Memory B cell (primary cell): ENCODE data around the gene LRRC73.
"Not testable (repeated sequence)": the region's sequence is repeated elsewhere in the genome, so short reads cannot be mapped to it uniquely, and the experiment has no call there.

Experiments
- ATAC-seq: fragments of 150-1000 bp; cut with Tn5 transposase; 2 replicates; pipeline ENCODE4 v1.10.0; 2021; ENCODE audit warnings: low read depth, mild to moderate bottlenecking, moderate library complexity
- DNase-seq, 2 donors: peaks; one replicate each; pipeline ENCODE4 v3.0.0; 2022; ENCODE audit warnings: low spot score in 2 of 2
- H3K27ac Mint-ChIP-seq: one replicate; pipeline ENCODE4 v1.8.0; 2022; ENCODE audit warnings: mild to moderate bottlenecking, moderate library complexity, mixed read lengths
- H3K27me3 Mint-ChIP-seq: one replicate; pipeline ENCODE4 v1.8.0; 2022; ENCODE audit warnings: mixed read lengths
- H3K36me3 Mint-ChIP-seq: one replicate; pipeline ENCODE4 v1.8.0; 2022; ENCODE audit warnings: mild to moderate bottlenecking, mixed read lengths
- H3K4me1 Mint-ChIP-seq: one replicate; pipeline ENCODE4 v1.8.0; 2022; ENCODE audit warnings: mixed read lengths
- H3K4me3 Mint-ChIP-seq: one replicate; pipeline ENCODE4 v1.8.0; 2022; ENCODE audit warnings: mild to moderate bottlenecking, moderate library complexity, mixed read lengths
- H3K9me3 Mint-ChIP-seq: one replicate; pipeline ENCODE4 v1.8.0; 2022; ENCODE audit warnings: mixed read lengths

The LRRC73 gene, protein sequence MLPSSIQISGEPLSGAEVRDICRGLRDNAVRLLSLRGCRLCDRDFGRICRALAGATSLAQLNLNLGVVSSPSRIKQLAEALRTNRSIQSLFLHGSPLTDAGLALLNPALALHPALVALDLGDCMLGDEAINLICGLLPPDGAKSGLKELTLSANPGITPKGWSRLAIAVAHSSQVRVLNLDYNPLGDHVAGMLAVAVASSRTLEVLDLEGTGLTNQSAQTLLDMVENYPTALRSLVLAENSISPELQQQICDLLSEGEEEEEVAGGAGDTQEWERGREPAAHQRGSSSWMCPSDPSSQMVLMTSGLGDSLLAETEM

DNA sequence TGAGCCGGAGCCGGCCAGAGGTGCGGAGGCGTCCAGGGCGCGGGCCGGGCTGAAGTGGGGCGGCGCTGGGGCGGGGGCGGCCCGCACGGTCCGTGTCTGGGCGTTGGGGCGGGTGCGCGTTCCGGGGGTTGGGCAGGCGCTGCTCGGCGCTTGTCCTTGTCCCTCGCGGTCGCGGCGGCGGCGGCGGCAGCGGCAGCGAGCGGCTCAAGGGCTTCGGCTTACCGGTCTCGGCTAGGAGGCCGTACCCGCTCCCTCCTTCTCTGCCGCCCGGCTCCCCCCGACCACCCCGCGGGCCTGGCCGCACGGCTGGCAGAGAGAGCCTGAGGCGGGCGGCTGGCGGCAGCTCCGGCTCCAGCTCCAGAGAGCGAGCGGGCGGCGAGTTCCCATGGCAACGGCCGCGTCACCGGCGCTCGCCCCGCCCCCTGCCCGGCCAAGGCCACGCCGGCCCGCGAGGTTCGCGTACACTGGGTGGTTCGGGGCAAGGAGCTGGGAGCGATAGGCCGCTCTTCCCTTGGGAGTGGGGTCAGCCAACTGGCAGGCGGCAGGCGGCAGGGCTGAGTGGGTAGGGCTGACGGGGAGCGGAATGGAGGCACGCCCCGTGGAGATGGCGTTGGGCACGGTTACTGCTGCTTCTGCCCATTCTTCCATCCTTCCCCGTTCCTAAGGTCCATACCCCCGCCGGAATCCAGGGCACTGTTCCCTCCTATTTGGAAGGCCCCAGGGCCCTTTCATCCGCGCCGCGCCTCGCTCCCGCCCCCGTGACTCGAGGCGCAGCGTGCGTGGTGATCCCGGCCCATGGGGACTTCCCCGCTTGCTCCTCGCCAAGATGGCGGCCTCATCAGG, at the start of gene LRRC73:
LRRC73 (minus strand) TSS at position 363 of the 843 bp plus-strand sequence. CDS start 561 bp downstream, outside the sequence.
- Mint-ChIP-seq H3K27ac (peak within 1 kb of the TSS; percentile 68), H3K4me1 (peaks cover 20% of the 10 kb centered on the region), H3K4me3 (peak within 1 kb of the TSS; percentile 86), H3K27me3 (peaks cover 8% of the 10 kb centered on the region), H3K9me3 (no peaks in the 10 kb centered on the region), H3K36me3 (peaks cover 13% of the 10 kb centered on the region)
- peak; percentile 76 to 93 for DNase-seq
- peak; percentile 83 for ATAC-seq

DNA sequence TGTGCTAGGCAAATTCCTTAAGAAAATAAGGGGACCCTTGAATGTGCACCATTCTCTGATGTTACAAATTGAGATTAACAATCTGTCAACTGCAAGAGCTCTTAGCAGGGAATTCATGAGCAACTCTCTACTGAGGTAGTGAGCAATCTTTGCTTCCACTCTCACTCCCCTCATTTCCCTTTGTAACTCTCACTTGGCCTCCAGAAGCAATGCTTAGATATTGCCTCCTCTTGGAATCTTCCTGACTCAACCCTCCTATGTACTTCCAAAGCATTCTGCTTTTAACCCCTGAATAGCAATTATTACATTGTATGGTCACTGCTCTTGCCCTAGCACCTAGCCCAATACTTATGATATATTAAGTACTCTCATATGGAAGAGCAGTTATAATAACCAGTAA, 49.2 kb upstream of the LRRC73 start:
- Mint-ChIP-seq H3K9me3 (no peaks in the 10 kb centered on the region), H3K4me1 (no peaks in the 10 kb centered on the region), H3K36me3 (peaks cover 36% of the 10 kb centered on the region)

DNA sequence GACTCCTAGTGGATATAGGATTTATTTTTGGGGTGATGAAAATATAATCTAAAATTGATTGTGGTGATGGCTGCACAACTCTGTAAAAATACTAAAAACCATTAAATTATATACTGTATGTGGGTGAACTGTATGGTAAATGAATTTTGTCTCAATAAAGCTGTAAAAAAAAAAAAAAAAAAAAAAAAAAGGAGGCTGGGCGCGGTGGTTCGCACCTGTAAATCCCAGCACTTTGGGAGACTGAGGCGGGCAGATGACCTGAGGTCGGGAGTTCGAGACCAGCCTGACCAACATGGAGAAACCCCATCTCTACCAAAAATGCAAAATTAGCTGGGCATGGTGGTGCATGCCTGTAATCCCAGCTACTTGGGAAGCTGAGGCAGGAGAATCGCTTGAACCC, 47.5 kb upstream of the LRRC73 start:
- not testable (repeated sequence) for DNase-seq, ATAC-seq, H3K4me1 Mint-ChIP-seq, H3K27me3 Mint-ChIP-seq, H3K27ac Mint-ChIP-seq, H3K9me3 Mint-ChIP-seq, H3K4me3 Mint-ChIP-seq
- H3K36me3 Mint-ChIP-seq: peaks cover 42% of the 10 kb centered on the region

More for the DNA sequence above, 49.2 kb upstream of the LRRC73 start:
- DNase-seq: no peak
- H3K27me3 Mint-ChIP-seq: no peaks in the 10 kb centered on the region
- H3K27ac Mint-ChIP-seq: no peak overlapping the region
- no peak overlapping the region for H3K4me3 Mint-ChIP-seq
- no peak for ATAC-seq

DNA sequence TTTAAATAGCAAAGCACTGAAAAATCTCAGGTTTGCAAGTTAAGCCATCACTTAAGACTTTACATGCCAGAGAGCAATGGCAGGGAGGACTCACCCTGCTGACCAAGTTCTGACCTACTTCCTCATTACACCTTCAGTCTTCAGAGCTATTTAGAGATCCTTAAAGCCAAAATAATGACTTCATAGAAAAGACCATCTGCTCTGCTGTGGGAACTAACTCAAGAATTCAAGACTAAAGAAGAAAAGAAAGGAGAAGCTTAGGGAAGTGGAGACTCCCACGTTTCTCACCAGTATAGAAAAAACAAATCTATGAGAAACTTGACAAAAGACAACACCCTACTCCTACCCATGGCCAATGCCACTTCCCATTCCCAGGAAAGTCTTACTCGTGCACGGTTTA, 37.1 kb upstream of the LRRC73 start:
- Mint-ChIP-seq H3K27ac (no peak overlapping the region), H3K9me3 (no peaks in the 10 kb centered on the region), H3K27me3 (no peaks in the 10 kb centered on the region), H3K4me3 (no peak overlapping the region), H3K36me3 (peaks cover 26% of the 10 kb centered on the region), H3K4me1 (no peaks in the 10 kb centered on the region)
- ATAC-seq (no peak), DNase-seq (no peak)

DNA sequence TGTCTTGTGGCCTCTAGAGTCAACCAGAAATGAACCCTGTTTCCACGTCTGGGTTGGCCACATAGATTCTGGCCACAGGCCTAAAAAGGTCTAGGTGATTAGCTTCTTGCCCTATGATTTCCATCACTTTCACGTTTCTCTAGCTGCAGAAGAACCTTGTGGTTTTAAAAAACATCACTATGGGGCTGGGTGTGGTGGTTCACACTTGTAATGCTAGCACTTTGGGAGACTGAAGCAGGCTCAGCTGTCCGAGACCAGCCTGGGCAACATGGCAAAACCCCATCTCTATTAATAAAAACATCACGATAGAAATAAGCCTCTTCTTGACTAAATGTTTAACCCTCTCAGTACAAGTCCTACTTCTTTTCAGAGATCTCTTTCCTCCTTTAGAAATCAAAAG, 34.3 kb upstream of the LRRC73 start:
- H3K4me3 Mint-ChIP-seq: no peak overlapping the region
- peak; percentile 26 for ATAC-seq
- DNase-seq: no peak
- no peaks in the 10 kb centered on the region for H3K27me3 Mint-ChIP-seq
- H3K4me1 Mint-ChIP-seq: no peaks in the 10 kb centered on the region
- H3K9me3 Mint-ChIP-seq: no peaks in the 10 kb centered on the region
- peaks cover 24% of the 10 kb centered on the region for H3K36me3 Mint-ChIP-seq
- H3K27ac Mint-ChIP-seq: no peak overlapping the region

DNA sequence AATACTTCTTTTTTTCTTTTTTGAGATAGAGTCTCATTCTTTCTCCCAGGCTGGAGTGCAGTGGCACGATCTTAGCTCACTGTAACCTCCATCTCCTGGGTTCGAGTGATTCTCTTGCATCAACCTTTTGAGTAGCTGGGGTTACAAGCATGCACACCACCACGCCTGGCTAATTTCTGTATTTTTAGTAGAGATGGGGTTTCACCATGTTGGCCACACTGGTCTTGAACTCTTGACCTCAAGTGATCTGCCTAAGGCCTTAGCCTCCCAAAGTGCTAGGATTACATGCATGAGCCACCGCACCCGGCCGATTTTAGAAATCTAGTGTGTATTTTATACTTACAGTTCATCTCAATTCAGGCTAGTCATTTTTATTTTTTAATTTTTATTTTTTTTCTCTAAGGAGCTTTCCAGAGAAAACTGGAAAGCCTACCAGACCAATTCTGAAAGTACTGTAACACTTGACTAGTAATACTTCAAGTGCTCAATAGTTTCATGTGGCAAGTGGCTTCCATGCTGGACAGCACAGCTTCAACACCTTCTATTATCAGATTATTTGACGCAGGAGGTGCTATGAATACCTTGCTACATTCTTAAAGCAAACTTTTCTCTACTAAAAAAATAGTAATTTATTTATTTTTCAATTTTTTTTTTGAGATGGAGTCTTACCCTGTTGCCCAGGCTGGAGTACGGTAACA, 31.8 kb upstream of the LRRC73 start:
- H3K27me3 Mint-ChIP-seq: no peaks in the 10 kb centered on the region
- peak overlapping the region; percentile 41 for H3K27ac Mint-ChIP-seq
- no peak for ATAC-seq
- DNase-seq: no peak
- H3K36me3 Mint-ChIP-seq: peaks cover 16% of the 10 kb centered on the region
- H3K9me3 Mint-ChIP-seq: no peaks in the 10 kb centered on the region
- H3K4me3 Mint-ChIP-seq: no peak overlapping the region
- no peaks in the 10 kb centered on the region for H3K4me1 Mint-ChIP-seq

DNA sequence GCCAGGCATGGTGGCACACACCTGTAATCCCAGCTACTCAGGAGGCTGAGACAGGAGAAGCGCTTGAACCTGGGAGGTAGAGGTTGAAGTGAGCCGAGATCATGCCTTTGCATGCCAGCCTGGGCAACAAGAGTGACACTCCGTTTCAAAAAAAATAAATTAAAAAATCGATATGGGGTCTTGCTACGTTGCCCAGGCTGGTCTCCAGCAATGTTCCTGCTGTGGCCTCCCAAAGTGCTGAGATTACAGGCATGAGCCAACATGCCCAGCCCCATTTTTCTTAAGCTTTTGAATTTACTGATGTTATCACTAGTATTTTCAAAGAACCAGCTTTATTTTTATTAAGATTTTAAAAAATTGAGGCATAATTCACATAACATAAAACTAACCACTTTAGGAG, 30.4 kb upstream of the LRRC73 start:
- peaks cover 16% of the 10 kb centered on the region for H3K36me3 Mint-ChIP-seq
- DNase-seq: no peak
- no peaks in the 10 kb centered on the region for H3K9me3 Mint-ChIP-seq
- ATAC-seq: no peak
- H3K4me1 Mint-ChIP-seq: no peaks in the 10 kb centered on the region
- H3K4me3 Mint-ChIP-seq: no peak overlapping the region
- no peak overlapping the region for H3K27ac Mint-ChIP-seq
- no peaks in the 10 kb centered on the region for H3K27me3 Mint-ChIP-seq

DNA sequence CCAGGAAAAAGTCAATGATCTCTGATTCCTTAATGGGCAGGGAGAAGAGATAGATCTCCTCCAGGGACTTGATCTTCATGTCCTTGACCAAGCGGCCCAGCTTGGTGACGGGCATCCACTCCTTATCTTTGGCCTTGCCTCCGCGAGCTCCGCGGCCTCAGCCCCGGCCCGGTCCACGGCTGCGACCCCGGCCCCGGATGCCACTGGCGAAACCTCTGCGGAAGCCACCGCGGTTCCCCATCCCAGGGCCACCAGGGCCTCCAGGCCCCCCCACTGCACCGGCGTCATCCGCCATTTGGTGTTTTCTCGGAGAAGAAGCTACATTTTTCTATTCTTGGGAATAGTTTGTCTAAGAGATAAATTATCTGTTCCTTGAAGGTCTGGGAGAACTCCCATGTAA, 29.3 kb upstream of the LRRC73 start:
- H3K27ac Mint-ChIP-seq, H3K4me1 Mint-ChIP-seq, H3K4me3 Mint-ChIP-seq, ATAC-seq, H3K9me3 Mint-ChIP-seq, DNase-seq, H3K27me3 Mint-ChIP-seq: not testable (repeated sequence)
- peaks cover 16% of the 10 kb centered on the region for H3K36me3 Mint-ChIP-seq

DNA sequence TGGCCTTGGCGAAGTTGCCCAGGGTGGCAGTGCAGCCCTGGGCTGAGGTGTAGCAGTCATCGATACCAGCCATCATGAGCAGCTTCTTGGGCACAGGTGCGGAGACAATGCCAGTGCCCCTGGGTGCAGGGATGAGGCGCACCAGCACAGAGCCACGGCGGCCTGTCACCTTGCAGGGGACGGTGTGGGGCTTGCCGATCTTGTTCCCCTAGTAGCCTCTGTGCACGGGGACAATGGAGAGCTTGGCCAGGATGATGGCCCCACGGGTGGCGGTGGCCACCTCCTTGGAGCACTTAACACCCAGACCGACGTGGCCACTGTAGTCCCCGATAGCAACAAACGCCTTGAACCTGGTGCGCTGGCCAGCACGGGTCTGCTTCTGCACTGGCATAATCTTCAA, 28.8 kb upstream of the LRRC73 start:
- not testable (repeated sequence) for DNase-seq, H3K4me1 Mint-ChIP-seq, ATAC-seq, H3K9me3 Mint-ChIP-seq, H3K4me3 Mint-ChIP-seq, H3K27ac Mint-ChIP-seq, H3K27me3 Mint-ChIP-seq
- H3K36me3 Mint-ChIP-seq: peaks cover 16% of the 10 kb centered on the region

DNA sequence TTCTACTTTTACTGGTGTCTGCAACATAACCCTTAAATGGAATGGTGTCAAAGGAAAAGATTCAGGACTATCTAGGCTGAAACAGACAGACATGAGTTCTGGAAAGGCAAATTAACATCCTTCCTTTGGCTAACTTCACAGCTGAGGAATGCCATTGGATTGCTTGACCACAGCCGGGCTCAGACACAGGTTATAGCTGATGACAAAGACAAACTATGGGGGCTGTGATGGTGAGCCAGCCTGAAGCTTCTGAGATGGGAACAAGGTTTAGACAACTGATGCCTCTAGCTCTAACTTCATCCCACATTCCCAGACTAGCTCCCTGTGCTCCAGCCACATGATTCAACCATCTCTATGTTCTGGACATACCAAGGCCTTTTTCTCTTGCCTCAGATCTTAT, 22.1 kb upstream of the LRRC73 start:
- Mint-ChIP-seq H3K4me1 (no peaks in the 10 kb centered on the region), H3K4me3 (no peak overlapping the region), H3K27me3 (no peaks in the 10 kb centered on the region), H3K9me3 (no peaks in the 10 kb centered on the region), H3K27ac (no peak overlapping the region), H3K36me3 (peaks cover 20% of the 10 kb centered on the region)
- ATAC-seq (no peak), DNase-seq (no peak)

DNA sequence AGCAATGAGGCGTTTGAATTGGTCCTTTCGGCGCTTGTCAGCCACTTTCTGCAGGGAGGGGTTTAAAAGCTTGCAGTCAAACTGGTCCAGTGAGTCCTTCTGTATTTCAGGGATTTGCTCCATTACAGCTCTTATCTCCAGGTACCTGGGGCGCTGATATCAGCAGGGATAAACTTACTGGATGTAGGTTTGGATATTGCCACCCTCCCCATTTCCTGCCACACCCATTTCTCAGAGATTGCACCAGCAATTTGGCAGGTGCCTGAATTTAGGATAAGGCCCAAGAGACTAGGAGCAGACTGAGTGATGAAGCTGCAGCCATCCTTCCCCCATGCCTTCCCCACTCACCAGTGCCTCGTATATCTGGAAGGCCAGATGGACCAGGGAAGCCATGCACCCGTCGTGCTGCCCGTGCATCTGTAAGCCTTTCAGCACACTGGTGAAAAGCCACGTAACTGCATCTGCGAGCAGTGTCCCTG, 14.4 kb upstream of the LRRC73 start:
- no peak for DNase-seq
- peaks cover 22% of the 10 kb centered on the region for H3K36me3 Mint-ChIP-seq
- no peaks in the 10 kb centered on the region for H3K27me3 Mint-ChIP-seq
- H3K4me1 Mint-ChIP-seq: no peaks in the 10 kb centered on the region
- no peak overlapping the region for H3K27ac Mint-ChIP-seq
- no peaks in the 10 kb centered on the region for H3K9me3 Mint-ChIP-seq
- H3K4me3 Mint-ChIP-seq: no peak overlapping the region
- ATAC-seq: no peak

DNA sequence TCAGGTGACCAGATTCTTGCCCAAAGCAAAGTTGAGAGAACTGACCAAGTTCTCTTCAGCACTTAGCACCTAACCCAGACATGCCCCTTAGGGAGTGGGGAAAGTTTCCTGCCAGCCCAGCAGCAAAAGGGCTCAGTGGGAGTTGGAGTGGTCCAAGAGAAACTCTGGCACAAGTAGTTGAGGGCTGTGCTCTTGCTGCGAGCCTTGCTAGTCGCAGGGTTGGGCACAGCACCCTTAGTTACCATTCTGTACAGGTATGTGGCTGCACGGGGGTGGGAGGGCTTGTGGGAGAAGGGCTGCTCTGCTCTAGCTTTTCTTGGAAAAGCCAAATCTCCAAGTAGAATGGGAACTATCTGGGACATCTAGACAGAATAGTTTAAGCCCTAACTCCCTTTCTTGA, 13.1 kb upstream of the LRRC73 start:
- Mint-ChIP-seq H3K4me1 (no peaks in the 10 kb centered on the region), H3K27me3 (no peaks in the 10 kb centered on the region), H3K9me3 (no peaks in the 10 kb centered on the region), H3K36me3 (peaks cover 22% of the 10 kb centered on the region), H3K27ac (no peak overlapping the region), H3K4me3 (no peak overlapping the region)
- DNase-seq (no peak), ATAC-seq (no peak)

DNA sequence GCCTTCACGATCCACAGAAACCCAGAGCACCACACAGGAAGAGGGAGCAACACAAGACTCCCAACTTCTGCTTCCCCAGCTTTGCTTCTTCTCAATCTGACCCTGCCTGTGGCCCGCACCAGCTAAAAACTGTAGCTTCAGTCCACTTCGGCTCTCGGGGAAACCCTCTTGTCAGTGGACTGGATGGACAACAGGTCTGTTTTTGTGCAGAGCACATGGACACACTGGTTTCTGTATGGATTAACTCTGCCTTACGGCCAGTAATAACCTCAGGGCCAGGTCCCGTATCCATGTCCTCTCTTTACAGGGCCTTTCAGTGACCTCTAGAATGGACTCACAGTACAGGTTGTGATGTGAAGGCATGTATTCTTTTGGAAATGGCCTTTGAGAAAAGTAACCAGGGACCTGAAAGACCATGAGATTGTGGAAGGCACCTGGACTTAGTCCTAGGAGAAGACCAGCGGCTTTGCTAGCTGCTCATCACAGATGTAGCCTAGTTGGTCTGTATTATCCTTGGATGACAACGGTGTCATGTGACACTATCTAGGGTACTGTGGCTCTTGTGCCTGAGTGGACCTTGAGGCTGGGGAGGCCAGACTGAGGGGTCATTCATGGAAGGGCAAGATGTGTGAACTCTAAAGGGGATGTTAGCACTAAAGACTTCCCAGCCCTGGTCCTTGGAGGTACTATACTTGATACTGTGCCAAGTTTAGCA, 12.6 kb upstream of the LRRC73 start:
- ATAC-seq (no peak), DNase-seq (no peak)
- Mint-ChIP-seq H3K36me3 (peaks cover 21% of the 10 kb centered on the region), H3K4me1 (no peaks in the 10 kb centered on the region), H3K27me3 (no peaks in the 10 kb centered on the region), H3K4me3 (no peak overlapping the region), H3K9me3 (no peaks in the 10 kb centered on the region), H3K27ac (no peak overlapping the region)
